ENCODE results near the gene TM9SF4.
"Not testable (repeated sequence)": the region's sequence is repeated elsewhere in the genome, so short reads cannot be mapped to it uniquely, and the experiment has no call there.

TM9SF4 gene

DNA sequence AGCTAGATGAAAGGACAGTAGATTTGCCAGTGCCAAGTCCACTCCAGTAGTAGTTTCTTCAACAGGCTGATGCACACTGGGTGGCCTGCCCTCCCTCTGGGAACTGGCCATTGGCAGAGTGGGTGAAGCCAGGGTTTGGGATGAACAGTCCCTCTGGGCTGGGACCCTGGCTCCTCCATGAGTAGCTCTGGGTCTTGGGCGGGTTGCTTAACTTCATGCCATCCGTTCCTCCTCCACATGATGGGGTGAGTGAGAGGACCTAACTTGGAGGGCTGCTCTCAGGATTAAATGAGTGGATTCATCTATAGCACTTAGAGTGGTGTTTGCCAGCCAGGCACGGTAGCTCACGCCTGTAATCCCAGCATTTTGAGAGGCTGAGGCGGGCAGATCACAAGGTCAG, 50.8 kb downstream of the TM9SF4 start:
- no peak for DNase-seq

DNA sequence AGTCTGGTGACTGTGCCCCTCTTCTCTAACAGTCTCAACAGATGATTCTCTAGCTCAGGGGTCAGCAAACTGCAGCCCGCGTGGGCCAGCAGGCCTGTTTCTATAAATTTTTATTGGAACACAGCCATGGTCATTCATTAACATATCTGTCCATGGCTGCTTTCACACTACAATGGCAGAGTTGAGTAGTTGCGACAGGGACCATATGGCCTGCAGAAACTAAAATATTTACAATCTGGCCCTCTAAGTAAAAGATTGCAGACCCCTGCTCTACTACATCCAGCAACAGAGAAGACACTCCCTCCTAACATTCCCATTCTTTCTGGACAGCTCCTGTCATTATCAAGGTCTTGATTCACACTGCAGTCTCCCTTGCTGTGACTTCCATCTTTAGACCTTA, 52.8 kb downstream of the TM9SF4 start:
- no peak for DNase-seq

- DNase-seq = no peak
Observed at GRCh38 chr20:32163951-32164350, 54.4 kb downstream of the TM9SF4 start.

GRCh38 chr20:32164984-32165735, 55.6 kb downstream of the TM9SF4 start:
- peak; percentile 81 for DNase-seq

- DNase-seq = no peak
Observed at GRCh38 chr20:32165836-32166545, 56.5 kb downstream of the TM9SF4 start.

GRCh38 chr20:32167552-32167951, 58.0 kb downstream of the TM9SF4 start:
- DNase-seq = no peak

GRCh38 chr20:32168184-32168910, 58.8 kb downstream of the TM9SF4 start:
- DNase-seq = peak; percentile 29

GRCh38 chr20:32177696-32178095, 68.2 kb downstream of the TM9SF4 start:
- DNase-seq = not testable (repeated sequence)

DNA sequence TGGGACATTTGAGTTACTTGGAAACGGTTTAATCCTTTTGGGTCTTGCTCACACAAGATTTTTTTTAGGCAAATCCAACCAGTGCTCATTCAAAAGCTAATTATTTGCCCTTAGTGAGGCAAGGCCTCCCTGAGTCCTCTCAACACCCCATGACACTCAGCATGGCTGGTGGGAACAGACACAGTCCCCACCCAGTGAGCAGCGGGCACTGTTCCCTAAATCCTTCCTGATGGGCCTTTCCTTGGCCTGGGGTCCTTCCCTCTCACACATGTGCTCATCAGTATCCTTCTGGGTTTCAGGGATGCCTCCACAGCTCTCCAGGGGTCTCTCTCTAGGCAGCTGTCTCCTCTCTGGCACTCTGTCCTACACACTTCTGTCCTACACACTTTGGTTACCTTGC, 70.0 kb downstream of the TM9SF4 start:
- DNase-seq = no peak

- DNase-seq = no peak
Observed at GRCh38 chr20:32179934-32180333, 70.4 kb downstream of the TM9SF4 start.

DNA sequence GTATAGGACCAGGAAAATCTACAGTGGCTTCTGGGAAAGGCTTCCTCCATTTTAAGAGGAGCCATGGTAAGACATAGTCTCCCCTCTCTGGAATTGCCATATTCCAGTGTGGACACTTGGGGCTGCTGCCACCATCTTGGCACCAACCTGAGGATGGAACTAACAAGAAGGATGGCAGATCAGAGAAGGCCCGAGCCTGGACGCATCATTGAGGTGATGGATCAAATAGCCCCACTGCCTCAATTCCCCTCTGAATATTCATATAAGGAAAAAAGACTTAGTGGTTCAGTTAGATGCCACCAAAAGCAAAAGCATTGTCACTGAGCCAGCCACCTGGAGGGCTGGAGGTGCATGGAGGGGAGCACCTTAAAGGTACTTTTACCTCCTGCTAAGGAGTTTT, 72.1 kb downstream of the TM9SF4 start:
- DNase-seq = no peak

- DNase-seq = no peak
Observed at GRCh38 chr20:32183947-32184635, 74.6 kb downstream of the TM9SF4 start.

DNA sequence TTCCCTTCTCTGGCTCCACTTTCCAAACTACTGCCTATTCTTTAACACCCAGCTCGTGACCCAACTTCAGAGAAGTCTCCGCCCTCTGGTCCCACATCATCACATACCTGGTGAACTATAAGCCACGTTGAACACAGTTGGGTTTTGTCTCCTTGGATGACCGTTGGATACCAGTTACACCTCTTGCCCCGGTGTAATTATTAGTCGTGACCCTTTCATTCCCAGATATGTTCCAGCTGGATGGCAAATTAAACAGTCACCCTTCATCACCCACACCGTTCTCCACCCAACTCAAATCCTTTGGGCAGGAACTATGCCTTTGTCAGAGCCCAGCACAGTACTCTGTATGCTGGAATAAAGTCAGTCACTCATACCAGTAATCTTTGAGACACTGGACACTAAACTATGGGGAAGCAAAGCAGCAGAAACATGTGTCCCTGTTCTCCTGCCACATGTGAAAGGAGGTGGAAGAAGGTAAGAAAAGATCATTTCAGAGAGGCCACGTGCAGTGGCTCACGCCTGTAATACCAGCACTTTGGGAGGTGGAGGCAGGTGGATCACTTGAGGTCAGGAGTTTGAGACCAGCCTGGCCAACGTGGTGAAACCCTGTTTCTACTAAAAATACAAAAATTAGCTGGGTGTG, 75.6 kb downstream of the TM9SF4 start:
- no peak for DNase-seq

- no peak for DNase-seq
Observed at GRCh38 chr20:32186506-32186905, 77.0 kb downstream of the TM9SF4 start.

GRCh38 chr20:32188376-32189122, 79.0 kb downstream of the TM9SF4 start:
- DNase-seq = no peak

DNA sequence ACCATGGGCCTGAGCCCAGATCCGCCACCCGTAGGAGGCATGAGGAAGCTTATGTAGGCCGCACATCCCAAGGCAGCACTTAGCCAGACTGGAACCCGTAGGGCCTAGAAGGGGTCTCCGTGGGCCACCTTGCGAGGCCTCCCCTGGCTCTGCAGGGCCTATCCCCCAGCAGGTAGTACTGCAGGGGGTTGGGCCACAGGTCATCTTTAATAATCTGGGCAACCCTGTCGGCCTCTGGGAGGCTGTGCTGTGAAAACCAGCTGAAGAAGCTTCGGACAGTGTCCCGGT, 79.6 kb downstream of the TM9SF4 start:
- no peak for DNase-seq

DNA sequence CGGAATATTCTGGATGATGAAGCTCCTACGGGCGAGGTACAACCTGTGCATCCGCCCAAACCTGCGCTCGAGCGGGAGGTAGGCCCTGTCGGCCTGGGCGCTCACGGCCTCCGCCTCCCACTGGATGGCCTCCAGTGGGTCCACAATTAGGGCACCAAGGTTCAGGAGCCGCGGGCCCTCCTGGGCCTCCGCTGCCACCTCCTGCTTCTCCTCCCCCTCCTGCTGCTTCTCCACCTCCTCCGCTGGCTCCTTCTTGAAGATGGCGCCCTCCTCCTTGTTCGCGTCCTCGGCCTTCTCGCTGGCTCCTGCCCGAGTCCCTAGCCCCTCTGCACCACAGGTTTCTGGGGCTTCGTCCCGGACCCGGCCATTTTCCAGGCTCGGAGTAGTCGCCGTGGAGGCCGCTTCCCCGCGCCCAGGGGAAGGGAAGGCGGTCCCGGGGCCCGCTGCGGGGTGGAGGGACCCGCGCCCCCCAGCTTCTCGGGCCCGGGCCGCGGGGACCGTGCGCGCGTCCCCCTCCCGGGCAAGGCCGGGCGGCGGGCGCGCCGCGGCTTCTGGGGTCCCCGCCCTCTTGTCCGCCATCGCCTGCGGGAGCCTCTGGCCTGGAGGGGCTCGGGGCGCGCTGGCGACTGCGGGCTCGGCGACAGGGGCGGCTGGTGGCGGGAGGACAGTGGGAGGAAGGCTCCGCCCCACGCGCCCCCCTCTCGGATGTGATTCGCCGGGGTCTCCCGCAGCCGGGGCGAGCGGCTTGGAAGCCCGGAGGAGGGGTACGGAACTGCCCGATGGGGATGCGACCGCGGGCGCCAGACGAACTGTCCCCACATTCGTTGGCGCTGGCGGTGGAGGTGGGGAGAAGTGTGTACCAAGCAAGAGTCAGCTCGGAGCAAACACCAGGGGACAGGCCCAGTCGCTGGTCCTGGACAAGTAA, 80.4 kb downstream of the TM9SF4 start:
- no peak for DNase-seq

DNA sequence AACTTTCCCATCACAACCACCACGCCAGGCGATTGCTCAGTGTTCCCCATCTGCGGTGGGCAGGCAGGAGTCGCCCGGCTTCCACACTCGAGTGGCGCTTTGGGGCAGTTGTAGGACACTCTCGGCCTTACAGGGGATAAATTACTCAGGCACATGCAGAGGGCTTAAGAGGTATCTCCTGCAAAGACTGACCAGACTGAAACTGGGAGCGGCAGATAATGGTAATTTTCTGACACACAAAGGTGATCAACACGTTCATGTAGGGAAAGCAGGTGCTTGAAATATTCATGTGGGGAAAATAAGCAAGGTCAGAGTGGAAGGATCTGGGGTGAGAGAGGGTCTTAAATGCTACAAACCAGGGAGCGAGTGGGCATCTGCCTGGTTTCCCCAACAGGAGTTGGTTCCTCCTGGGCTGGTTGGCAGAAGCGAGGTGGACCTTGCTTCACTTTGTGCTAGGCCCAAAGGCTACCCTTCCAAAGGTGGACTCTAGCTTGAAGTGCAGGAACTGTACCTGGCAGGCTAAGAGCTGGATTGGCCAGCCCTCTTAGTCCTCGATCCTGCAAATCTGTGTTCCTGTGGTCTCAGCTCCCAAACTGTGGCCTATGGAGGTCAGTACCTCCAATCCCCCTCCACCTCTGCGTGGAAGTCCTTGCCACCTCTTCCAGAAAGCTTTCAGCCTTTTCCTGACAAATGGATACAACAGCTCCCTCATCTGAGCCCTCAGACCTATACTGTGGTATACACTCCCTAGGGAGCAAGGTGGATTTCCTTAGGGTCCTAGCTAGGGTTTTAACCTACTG, 81.3 kb downstream of the TM9SF4 start:
- no peak for DNase-seq

DNA sequence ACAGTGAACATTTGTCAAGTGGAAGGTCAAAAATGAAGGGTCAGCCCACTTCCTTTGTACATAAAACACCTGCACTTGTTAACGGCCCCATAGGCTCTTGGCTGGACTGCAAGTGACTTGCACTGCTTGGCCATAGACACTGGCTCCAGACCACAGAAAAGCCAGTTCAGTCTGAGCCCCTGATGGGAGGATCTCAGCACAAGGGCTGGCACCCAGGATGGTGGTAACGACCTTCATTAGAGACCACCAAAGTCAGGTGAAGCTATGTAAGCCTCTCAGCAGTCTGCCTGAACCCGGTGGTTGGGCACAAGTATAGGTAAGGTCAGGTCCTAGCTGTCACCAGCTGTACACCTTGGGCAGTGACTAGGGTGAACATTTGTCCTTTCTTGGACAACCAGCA, 81.9 kb downstream of the TM9SF4 start:
- no peak for DNase-seq

GRCh38 chr20:32191873-32192272, 82.4 kb downstream of the TM9SF4 start:
- DNase-seq = peak; percentile 23

Data from NCI-H226 (cell line).